NCI-H510A treated with DMSO at 0.1 percent for 48 hours (cell line): ENCODE measurements around the gene PLEKHA3.
A peak's percentile ranks its signal among the peaks of the same experiment; 100 is the strongest.
"Not testable (repeated sequence)": the region's sequence is repeated elsewhere in the genome, so short reads cannot be mapped to it uniquely, and the experiment has no call there.

Source experiments
- DNase-seq: peaks from one replicate; lab custom pipeline; 2025; lab: John Stamatoyannopoulos, UW

PLEKHA3 gene

GRCh38 chr2:178480227-178481181 lies at the start of gene PLEKHA3:
TSS of gene PLEKHA3 (plus strand) at chr2:178480457. CDS start at chr2:178480870, 413 bp downstream.
- peak; percentile 99 for DNase-seq

GRCh38 chr2:178436662-178437061 lies 43.6 kb upstream of the PLEKHA3 start:
- DNase-seq = no peak

- no peak for DNase-seq
Measured at GRCh38 chr2:178441426-178441825, 38.8 kb upstream of the PLEKHA3 start.

- DNase-seq = no peak
Measured at GRCh38 chr2:178448968-178449661, 31.1 kb upstream of the PLEKHA3 start.

- DNase-seq = no peak
Measured at GRCh38 chr2:178449700-178450523, 30.3 kb upstream of the PLEKHA3 start.

GRCh38 chr2:178450524-178450773 lies 29.8 kb upstream of the PLEKHA3 start:
- DNase-seq = peak; percentile 98

- DNase-seq = peak; percentile 99
Measured at GRCh38 chr2:178450774-178451525, 29.3 kb upstream of the PLEKHA3 start, which contains the start of the genes PJVK and PRKRA. TSS of gene PJVK (plus strand) at chr2:178451378. CDS start at chr2:178453410, 2,032 bp downstream. TSS of gene PRKRA (minus strand) at chr2:178451175. CDS start at chr2:178451030, 145 bp downstream.

GRCh38 chr2:178452334-178452733 lies 27.9 kb upstream of the PLEKHA3 start:
- DNase-seq = peak; percentile 69

- DNase-seq = no peak
Measured at GRCh38 chr2:178452870-178453269, 27.4 kb upstream of the PLEKHA3 start.

GRCh38 chr2:178455947-178456346 lies 24.3 kb upstream of the PLEKHA3 start:
- no peak for DNase-seq

GRCh38 chr2:178457390-178457886 lies 22.8 kb upstream of the PLEKHA3 start:
- no peak for DNase-seq

- no peak for DNase-seq
Measured at GRCh38 chr2:178469219-178469849, 10.9 kb upstream of the PLEKHA3 start.

- not testable (repeated sequence) for DNase-seq
Measured at GRCh38 chr2:178471313-178471712, 8.9 kb upstream of the PLEKHA3 start.

GRCh38 chr2:178473373-178473772 lies 6.9 kb upstream of the PLEKHA3 start:
- no peak for DNase-seq

- DNase-seq = no peak
Measured at GRCh38 chr2:178473931-178474330, 6.3 kb upstream of the PLEKHA3 start.

- DNase-seq = no peak
Measured at GRCh38 chr2:178474560-178474959, 5.7 kb upstream of the PLEKHA3 start.

GRCh38 chr2:178476477-178476876 lies 3.8 kb upstream of the PLEKHA3 start:
- DNase-seq = peak; percentile 39

- DNase-seq = peak; percentile 73
Measured at GRCh38 chr2:178477443-178478129, 2.7 kb upstream of the PLEKHA3 start.

- DNase-seq = peak; percentile 93
Measured at GRCh38 chr2:178478130-178478438, 2.2 kb upstream of the PLEKHA3 start.
